NCI-H146 (cell line): Measurements from ENCODE around the gene CASZ1.

Source experiments
- DNase-seq: peaks from one replicate; lab custom pipeline; 2025; lab: John Stamatoyannopoulos, UW

CASZ1 gene

DNA sequence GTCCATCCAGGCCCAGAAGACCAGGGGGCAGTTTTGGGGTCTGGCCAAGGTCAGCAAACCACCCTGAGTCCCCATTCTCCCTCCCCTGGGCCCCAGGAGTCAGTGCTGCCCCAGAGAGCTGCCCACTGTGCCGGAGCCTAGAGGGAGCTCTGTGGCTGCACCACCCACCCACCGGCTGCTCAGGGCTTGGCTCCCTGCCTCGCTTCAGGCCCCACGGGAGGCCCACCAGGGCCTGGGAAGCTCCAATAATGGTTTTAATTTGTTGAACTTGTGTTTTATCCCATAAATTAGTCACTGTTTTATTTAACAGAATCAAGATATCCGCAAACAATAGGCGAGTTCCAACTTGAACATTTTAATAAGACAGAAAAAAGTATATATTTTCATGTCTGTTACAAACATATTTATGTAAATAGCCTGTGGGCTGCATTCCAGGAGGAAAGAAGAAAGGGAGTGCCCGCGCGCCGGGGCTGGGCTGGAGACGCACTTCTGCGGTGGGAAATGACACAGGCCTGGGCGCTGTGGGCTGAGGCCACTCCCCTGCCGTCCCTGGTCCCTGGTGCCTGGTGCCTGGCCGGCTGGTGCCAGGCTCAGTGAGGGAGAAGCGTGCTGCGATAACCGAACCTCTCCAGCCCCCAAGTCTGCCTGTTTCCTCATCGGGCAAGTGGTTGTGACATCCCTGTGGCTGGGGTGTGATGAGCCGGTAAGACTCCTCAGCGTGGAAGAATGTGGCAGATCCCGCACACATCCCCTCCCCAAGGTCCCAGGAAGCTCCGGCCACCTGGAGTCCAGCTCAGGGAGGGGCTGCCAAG lies 161.2 kb downstream of the CASZ1 start:
- DNase-seq: no peak

DNA sequence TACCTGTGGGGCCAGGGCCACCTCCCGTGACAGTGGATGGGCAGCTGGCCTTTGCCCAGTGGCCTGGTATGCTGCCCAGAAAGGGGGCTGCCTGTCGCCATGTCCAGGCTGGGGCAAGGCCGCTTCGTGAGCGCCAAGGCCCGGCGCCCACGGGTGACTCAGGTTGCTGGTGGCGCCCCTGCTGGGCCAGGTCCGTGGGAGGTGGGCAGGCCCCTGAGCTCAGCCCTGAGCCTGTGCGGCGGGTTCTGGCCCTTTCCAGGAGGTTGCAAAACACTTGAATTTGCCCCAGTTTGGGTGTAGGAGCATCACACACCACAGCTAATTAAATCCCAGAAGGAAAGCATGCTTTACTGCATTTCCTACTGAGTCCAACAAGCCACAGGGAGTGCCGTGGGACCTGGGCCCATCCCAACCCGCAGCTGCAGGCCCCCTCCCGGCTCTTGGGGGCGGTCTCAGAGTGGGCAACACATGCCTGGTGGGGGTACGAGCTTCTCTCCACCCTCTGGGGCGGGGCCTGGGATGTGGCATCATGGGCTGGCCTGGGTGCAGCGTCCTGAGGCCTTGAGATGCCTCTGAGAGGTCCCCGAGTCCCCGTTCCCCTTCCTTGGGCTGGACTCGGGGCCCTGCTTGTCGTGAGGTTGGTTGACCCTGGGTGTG lies 161.9 kb downstream of the CASZ1 start:
- DNase-seq: no peak

DNA sequence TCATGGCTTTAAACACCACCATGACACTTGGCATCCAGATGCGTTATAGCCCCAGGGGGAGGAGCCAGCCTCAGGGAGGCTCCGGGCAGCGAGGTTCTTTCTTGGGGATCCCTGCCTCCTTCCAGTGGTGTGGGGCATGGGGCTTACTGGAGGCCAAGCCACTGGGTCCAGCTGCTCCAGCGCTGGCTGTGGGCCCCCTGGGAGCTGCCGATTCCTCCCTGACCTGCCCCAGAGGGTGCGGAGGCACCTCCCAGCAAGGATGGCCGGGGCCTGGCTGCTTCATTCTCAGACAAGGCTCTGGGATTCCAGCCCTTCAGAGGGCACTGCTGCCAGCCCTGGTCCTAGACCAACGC lies 162.4 kb downstream of the CASZ1 start:
- no peak for DNase-seq

DNA sequence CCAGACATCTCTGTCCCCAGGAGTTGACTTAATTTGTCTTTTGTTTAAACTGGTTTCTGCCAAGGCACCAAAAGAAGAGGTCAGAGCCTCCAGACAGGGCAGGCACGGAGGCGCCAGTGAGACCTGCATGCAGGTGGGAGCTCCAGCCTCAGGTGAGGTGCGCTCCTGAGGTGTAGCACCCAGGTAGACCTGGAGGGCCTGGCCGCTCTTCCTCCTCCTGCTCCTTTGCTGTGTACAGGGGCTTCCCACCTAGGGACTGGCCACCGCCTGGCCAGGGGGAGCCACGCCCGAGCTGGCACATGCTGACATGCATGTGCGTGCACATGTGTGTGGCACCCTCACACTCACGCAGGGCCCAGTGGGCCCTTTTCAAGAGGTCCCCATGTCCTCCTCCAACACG lies 163.0 kb downstream of the CASZ1 start:
- DNase-seq: no peak

DNA sequence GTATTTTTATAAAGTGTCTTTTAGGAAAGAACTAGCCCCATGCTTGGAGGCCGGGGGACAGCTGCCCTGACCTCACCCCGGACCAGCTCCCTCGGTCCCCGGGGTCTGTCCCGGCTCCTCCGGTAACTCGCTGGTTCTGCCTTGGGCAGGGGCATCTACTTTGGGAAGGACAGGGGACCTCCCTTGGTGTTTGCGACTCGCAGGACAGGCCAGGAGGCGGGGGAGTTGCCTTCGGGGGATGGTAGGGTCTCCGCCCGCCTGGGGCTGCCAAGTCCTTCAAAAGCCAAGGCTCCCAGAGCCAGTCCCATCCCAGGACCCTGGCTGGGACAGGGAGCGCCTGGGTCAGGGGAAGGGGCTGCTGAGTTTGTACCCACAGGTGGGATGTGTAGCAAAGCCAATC lies 163.8 kb downstream of the CASZ1 start:
- DNase-seq: no peak

DNA sequence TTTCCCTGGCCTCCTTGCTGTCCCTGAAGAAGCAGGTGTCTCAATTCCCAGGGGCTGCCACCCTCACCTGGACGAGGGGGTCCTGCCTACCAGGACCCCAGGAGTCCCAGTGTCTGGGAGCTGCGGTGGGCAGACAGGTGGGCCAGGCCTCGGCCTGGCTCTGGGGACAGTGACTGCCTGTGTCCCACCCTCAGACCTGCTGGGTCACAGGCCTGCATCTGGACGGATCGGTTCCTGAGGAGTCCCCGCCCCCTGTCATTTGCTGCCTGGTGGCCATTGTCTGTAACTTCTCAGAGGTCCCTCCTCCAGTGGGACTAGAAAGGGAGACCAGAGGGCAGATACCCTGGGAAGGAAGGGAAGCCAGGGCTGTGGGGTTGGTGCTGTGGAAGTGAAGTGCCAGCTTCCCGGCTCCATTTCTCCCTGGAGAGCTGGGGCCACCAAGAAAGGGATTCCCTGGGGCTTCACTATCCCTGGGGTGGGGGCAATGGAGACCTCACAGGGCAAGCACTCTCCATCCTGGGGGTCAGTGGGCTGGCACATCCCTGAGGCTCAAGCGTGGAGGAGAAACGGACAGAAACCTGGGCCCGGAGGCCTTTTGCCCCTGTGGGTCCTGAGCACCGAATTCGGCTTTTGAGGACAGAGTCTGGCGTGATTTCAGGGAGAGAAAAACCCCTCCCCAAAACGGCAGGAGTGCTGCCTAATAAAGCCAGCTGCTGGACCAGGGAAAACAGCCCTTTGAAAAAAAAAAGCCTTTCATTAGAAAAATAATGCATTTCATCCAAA lies 164.4 kb downstream of the CASZ1 start:
- no peak for DNase-seq

DNA sequence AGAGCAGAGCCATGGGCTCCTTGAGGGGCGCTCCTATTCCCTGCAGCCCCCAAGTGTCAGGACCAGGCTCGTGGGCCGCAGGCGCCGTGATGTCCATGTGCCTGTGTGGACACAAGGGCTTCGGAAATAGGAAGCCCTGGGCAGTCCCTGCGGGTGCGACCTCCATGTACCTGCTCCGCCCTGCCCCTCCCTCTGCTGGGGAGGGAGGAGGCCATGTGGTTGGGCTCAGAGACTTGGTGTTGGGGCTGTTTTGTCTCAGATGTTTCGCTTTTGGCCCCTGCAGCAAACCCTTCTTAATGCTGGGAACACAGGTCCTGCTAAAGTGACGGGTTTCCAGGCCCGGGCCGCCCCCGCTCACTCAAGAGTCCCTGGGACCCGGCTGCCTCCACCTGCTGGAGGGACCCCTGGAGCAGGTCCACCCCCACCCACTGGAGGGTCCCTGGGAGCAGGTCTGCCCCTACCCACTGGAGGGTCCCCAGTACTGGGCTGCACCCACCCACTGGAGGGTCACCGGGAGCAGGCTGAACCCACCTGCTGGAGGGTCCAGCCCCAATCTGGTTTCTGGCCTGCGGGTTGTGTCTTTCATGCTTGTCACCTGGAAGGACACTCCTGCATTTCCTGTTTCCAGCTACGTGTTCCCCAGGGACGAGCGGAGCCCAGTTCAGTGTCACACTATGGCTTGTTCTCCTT lies 165.2 kb downstream of the CASZ1 start:
- DNase-seq: no peak

DNA sequence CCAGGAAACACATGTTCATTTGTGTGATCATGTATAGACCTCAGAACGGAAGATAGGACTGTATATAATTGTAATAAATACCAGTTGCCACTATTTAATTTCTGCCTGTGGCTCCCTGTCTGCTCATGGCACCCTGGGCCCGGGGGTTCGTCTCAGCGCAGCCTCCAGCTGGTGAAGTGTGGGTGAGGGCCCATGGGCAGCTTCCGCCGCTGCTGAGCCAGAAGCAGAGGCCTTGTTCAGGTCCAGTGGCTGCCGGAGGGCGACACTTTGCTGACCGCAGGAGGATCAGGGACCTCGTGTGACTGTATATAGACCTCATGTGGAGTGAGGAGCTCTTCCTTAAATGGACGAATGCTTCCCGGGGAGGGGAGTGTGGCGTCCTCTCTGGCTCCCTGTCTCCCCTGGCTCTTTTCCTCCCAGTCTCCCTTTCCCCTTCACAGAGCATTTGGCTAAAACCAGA lies 165.8 kb downstream of the CASZ1 start:
- DNase-seq: no peak

DNA sequence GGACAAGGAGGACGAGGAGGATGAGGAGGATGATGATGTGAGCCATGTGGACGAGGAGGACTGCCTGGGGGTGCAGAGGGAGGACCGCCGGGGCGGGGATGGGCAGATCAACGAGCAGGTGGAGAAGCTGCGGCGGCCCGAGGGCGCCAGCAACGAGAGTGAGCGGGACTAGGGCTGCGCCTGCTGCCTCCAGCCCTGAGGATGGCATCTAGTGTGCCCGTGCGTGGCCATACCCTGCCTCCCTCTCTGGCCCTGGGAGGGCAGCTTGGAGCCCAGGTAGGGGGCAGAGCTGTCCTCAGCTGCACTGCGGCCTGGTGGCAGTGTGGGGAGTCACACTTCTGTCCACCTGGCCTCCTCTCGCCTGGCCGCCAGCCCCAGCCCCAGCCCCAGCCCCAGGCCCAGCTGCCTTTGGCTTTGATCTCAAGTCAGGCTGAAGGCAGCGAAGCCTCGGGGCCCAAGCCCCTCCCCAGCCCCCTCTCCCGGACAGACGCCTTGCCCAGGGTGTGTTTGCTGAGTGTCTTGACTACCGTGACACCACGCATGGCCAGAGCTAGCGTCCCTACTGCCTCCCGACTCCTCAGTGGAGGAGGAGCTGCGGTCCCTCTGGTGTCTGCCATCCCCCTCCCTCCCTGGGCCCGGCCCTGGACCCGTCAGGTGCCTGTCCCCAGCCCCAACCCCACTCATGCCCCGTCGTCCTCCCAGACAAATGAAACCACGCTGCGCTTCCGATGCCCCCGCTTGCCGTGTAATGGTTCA lies 166.5 kb downstream of the CASZ1 start:
- DNase-seq: no peak

DNA sequence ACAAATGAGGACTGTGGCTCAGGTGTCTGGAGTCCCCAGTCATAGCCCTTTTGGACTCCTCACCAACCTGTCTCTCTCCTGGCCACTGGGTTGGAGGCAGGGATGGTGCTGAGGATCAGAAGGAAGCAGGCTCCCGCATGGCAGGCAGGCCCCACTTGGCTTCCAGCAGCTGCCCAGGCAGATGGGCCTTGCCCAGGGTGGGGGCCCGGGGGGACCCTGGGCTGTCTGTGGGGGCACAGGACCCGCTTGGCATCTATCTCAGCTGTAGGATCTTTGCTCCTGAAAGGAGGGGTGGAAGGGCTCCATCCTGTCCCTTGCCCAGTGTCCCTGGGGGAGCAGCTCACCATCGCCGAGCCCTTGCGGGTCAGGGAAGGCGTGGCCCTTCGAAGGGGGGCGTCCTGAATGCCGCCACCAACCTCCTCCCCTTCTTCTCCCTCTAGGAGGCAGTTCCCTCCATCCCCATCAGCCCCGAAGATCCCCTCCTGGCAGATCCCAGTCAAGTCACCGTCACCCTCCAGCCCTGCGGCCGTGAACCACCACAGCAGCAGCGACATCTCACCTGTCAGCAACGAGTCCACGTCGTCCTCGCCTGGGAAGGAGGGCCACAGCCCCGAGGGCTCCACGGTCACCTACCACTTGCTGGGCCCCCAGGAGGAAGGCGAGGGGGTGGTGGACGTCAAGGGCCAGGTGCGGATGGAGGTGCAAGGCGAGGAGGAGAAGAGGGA lies 167.2 kb downstream of the CASZ1 start:
- DNase-seq: no peak

DNA sequence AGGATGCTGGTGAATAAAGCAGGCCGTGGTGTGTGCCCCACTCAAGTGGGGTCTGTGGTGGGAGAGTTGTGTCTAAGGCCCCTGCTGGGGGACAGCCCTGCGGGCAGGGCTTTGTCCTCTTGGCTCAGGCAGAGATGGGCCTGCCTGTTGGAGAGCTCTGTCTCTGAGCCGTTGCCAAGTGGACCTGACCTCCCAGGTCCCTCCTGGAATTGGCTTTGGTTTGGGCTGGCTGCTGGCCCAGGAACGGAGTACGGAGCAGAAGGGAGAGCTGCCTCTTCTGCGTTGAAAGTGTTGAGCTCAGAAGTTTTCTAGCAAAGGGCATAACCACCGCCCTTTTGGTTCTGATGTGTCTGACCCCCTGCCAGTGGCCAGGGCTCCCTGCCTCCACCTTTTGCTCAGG lies 167.8 kb downstream of the CASZ1 start:
- DNase-seq: no peak

DNA sequence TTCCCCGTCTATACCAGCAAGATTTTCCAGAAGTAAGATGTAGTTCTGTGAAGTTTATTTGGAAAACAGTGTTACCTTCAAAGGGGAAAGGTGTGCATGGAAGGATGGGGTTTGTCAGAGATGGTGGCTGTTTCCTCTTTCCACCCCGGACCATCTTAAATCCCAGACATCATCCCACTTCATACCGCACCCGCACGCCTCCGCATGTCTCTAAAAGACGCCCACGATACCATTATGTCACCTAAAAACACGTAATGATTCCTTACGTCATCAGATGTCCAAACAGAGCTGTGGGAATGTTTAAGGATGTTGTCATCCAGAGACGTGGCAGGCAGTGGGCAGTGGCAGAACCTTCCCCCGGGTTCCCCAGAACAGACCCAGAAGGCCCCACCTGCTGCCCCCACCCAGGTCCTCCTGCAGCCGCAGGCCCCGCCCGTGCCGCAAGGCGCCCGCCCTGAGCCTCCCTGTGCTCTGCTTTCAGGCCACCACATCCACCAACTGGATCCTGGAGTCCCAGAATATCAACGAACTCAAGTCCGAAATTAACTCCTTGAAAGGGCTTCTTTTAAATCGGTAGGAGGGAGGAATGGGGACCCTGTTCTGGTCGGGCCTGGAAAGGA lies 169.5 kb downstream of the CASZ1 start:
- DNase-seq: no peak

DNA sequence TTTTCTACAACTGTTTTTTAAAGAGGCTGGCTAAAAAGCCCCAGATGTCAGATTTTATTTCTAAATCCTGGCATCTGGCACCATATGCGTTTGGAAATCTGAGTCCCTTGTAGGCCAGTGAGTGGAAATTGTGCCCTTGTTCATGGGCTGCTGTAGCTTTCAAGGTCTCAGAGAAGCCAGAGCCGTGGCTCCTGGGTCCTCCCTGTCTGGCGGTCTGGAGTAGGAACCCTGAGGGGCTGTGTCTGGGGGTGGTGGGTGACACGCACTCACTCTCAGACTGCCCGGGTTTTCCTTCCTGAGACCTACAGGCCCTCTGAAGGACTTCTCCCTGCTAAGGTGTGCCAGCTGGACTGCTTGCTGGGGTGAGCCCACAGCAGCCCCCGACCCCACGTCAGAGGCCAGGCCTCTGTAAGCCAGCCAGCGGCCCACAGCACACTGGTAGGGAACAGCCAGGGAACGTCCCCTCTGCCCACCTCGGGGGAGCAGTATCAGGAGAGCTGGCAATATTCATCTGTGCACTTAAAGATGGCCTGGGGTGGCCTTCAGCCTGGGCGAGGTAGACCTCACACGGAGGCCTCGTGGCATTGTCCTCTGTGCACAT lies 170.2 kb downstream of the CASZ1 start:
- DNase-seq: no peak

DNA sequence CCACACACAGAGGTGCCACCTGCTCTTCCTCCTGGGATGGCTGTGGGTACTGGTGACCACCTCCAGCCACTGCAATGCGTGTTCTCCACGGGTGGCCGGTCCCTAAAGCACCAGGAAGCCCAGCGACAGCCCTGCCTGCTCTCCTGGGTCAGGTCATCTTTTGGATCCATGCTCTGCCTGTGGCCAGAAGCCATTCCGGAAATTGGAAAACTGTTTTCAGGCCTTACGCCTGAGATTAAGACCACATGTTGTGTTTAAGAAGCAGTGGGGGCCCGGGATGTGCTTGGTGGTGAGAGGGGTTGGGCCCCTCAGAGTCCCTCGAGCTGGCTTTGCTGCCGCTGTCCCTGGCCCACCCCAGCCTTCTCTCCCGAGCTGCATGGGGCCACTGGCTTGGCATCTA lies 170.9 kb downstream of the CASZ1 start:
- no peak for DNase-seq

DNA sequence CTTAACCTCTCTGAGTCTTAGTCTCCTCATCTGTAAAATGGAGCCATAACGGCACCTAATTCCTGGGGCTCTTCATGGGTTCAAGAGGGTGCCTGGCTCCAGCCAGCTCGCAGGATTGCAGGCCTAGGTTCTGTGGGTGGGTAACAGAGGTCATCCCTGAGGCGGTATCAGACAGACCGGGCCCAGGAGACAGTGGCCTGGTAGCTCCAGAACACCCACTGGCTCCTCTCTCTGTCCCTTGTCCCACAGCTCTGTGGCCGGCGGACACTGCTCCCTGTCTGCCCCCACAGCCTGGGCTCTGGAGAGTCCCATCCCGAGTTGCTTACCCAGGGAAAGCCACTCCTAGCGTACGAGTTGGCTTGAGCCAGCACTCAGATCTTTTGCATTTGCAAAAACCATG lies 171.4 kb downstream of the CASZ1 start:
- DNase-seq: no peak

DNA sequence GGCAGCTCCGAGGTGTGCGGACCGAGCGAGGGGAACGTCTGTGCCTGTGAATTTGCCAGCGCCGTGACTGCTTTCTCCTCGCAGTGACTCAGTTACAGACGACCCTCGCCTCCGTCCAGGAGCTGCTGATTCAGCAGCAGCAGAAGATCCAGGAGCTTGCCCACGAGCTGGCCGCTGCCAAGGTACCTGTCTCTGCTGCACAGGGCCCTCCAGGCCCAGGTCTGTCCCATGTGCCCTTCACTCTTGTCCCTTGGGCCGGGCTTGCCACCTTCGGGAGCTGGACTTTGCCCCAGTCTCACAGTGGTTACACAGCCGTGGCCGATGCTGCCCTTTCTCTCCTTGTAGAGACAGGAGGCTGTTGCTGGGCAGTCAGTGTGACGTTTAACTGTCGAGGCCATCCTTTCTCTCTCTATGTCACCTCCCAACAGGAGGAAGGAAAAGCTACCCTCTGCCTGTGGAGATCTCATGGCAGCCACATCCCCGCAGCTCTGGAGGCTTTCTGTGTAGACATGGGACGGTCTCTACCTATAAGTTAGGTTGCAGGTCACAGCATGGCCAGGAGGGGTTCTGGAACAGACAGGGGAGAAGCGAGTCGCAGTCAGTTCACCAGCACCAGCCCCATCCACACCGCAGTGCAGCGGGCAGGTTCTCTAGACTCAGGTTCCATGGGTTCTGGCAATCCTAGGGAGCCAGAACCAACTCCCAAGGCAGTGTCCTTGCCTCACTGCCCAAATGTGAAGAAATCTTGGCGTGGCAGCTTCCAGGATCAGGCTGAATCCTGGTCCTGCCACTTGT lies 172.0 kb downstream of the CASZ1 start:
- no peak for DNase-seq

DNA sequence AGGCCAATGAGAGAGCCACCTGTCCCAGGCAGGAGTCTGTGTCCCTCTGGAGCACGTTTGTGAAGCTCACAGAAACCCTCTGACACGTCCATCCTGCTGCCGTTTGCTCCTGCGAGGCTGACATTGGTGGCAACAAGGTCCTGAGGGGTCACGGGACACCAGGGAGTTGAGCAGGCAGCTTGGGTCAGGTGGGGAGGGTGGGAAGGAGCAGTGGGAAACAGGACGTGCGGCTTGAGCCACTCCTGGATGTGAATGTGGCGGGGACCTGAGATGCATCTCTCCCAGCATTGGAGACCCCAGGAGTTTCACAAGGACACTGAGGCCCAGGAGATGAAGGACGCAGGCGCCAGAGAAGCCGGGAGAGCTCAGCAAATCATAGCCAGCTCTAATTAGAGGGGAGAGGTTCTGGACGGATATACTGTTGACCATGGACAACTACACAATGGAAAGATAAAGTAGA lies 172.7 kb downstream of the CASZ1 start:
- DNase-seq: no peak

DNA sequence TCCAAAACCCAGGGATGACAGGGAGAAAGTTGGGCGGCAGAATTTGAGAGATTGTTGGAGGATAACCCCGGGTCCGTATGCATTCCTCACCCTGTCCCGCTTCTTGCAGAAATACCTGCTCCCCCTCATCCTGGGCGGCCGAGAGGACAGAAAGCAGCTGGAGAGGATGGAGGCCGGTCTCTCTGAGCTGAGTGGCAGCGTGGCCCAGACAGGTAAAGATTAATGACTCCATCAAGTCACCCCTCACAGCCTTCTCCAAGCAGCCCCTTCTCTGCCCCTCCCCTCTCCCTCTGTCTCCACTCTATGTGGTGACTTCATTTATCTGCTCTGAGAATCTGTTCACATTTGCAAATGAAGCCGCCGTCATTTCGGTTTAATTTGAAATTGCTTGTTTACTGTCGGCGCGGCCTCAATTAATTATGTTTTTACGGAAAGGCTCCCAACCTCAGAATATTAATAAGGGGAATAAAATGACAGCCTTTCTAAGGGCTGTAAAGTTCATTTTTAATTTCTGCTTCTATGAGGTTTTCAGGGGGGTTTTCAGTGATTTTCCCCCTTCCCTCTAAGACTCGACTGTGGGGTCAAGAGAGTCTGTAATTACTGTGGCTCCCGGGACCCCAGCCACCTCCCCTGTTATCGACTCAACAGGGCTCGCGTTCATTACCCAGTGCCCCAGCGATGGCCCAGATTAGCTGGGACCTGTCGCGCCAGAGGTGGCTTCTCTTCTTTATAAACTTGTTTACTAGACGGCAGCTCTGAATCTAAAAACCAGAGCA lies 173.3 kb downstream of the CASZ1 start:
- DNase-seq: no peak
